VCaP (cell line): ENCODE data around the gene GRIA1.

ENCODE experiments used
- H3K27ac ChIP-seq: fragments of 450-650 bp; 2 replicates; pipeline ENCODE4 v1.5.1; 2017
- TF ChIP-seq, protein P1 (sequence below): fragments of 450-650 bp; conservative IDR thresholded peaks from 2 replicates; pipeline ENCODE4 v1.5.1; 2017; ENCODE audit warnings: mild to moderate bottlenecking, moderate library complexity

GRIA1 gene

DNA sequence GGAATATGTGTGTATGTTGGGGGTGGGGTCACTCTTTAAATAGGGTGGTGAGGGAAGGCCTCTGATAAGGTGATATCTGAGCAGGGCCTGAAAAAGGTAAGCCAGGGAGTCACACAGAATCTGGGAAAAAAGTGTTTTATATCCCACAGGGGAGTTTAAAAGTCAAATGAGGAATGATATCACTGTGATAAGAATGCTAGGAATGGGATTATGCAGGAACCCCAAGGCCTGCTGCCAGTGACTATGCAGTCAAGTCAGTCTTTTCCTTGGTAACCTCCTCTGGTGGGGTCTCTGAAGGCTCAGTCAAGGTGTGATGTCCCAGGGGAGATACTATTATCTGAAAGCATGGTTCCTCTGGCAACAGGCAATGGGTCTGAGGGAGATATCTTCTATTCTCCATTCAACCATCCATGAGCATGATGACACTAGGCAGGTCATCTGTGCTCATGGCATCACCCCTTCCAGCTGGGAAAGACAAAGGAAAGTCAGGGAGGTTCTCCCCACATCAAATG is 53.5 kb downstream of the GRIA1 start:
- H3K27ac ChIP-seq = no peak overlapping the region
- TF ChIP-seq, protein P1, sequence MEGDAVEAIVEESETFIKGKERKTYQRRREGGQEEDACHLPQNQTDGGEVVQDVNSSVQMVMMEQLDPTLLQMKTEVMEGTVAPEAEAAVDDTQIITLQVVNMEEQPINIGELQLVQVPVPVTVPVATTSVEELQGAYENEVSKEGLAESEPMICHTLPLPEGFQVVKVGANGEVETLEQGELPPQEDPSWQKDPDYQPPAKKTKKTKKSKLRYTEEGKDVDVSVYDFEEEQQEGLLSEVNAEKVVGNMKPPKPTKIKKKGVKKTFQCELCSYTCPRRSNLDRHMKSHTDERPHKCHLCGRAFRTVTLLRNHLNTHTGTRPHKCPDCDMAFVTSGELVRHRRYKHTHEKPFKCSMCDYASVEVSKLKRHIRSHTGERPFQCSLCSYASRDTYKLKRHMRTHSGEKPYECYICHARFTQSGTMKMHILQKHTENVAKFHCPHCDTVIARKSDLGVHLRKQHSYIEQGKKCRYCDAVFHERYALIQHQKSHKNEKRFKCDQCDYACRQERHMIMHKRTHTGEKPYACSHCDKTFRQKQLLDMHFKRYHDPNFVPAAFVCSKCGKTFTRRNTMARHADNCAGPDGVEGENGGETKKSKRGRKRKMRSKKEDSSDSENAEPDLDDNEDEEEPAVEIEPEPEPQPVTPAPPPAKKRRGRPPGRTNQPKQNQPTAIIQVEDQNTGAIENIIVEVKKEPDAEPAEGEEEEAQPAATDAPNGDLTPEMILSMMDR = no peak

DNA sequence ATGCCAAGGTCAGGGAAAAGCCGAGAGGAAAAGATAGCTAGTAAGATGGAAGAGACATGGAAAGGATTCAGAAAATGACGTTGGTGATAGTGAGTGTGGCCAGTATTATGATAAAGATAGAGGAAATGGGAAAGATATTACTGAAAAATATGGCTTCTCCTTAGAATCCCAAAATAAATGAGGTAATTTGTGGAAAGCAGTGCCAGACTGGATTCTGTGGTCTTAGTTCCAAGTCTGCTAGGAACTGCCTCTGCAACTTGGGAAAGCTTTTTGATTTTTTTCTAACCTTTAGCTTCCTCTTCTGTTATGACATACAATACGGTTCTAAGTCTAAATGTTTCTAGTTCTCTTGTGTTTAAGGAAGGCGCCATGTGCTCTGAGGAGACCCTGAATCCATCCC is 54.2 kb downstream of the GRIA1 start:
- H3K27ac ChIP-seq = no peak overlapping the region
- TF ChIP-seq, protein P1 = no peak

DNA sequence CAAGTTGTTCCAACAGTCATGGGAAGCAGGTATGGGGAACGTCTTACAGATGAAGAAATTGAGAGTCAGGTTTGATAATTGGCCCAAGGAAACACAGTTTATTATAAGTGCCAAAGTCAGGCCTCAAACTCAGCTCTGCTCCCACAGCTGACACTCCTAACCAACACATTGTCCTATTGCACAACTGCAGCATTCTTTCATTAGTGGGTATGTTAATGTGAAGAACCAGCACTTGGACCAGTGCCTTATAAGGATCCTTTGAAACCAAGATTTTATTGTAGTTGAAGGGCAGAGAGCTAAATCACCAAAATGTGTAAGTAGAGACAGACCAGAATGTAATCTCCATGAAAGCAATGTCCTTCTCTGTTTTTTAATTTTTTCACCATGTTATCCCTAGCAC is 56.1 kb downstream of the GRIA1 start:
- TF ChIP-seq, protein P1 = no peak
- no peak overlapping the region for H3K27ac ChIP-seq

DNA sequence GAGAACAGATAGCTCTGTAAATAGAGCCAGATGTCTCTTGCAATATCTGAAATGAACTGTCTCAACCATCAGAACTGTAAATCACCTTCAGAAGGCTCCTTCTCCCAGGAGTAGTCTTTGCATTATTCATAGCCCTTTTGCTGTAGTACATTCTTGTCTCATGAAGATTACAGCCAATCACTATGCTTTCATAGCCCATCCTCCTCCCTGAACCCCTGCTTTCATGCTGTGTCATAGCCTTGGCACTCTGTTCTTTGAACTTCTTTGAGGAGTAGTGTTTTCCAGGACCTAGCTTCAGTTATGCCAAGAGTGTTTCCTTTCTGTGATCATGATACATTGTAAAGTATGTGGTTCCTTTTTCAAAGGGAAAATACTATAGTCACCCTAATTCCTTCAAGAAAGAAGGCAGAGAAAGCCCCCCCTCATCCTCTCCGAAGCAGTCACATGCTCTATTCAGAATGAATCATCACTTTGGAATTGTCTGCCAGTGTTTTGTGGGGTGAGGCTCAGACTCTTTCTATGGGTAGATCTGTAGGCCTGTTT is 61.1 kb downstream of the GRIA1 start:
- no peak overlapping the region for H3K27ac ChIP-seq
- TF ChIP-seq, protein P1 = no peak

DNA sequence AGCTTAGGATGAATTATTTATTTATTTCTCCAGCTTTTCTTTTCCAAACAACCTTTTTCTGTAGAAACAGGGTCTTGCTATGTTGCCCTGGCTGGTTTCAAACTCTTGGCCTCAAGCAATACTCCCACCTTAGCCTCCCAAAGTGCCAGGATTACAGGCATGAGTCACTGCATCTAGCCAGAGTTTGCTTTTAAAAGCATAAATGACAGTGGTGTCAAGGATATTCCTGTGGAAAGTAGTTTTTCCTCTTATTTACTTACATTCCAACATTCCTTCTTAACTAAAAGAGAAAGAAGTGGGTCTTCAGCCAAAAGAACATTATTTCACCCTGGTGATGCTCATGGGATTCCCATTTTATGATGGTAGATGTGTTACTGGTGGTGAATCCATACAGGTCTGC is 62.4 kb downstream of the GRIA1 start:
- TF ChIP-seq, protein P1 = no peak
- no peak overlapping the region for H3K27ac ChIP-seq

DNA sequence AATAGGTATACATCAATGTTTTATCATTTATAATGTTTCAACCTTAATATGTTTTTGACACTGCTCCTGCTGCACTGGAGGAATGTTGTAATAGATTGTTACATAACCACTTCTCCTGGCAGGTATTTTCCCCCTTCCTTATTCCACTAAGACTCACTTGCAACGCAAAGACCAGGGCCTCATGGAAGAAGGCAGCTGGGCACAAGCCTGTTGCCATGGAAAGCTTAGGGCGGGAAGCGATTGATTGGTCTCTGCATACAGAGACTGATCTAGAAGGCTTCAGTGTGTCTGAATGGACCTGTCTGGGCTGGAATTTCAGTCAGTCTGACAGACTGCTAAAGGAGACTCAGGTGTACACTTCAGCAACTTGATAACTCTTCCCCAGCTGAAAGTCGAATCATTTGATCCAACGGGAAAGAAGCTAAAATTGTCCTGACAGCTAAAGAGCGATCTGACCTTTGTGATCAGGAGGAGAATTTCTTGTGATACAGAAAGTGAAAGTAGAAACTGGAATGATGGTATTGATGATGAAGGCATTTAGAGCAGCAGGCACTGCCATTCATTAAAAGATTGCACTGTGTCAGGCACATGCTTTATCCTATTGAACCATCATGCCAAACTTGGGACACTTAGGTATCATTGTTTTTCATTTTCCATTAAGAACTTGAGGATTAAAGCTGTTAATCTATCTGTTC is 65.1 kb downstream of the GRIA1 start:
- TF ChIP-seq, protein P1 = no peak
- no peak overlapping the region for H3K27ac ChIP-seq

DNA sequence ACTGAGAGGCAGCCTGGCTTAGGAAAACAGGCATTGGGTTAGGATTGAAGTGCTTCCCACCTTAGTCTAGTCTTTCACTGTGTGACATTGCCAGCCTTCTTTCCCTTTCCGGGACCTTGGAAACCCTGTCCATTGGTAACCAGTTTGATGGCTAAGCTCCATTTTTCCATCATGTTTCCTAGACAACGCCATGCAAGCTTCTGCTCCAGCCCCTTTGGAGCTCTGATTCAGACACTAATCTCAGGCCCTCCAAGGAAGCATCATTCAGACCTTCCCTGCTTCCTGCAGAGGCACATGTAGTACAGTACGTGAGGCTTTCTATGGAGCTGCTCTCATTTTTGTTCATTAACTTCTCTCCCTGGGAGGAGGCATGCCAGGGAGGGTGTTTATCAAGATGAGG is 68.5 kb downstream of the GRIA1 start:
- TF ChIP-seq, protein P1 = no peak
- H3K27ac ChIP-seq = no peak overlapping the region
